GM18520 (cell line): ENCODE results near the gene HSD17B1.
"Not testable (repeated sequence)": the region's sequence is repeated elsewhere in the genome, so short reads cannot be mapped to it uniquely, and the experiment has no call there.

ENCODE experiments used
- ATAC-seq: cut with Tn5 transposase; IDR thresholded peaks from one replicate; pipeline ENCODE4 v1.9.1; 2021; ENCODE audit not compliant: unreplicated experiment

HSD17B1 gene

GRCh38 chr17:42552736-42553135, at the start of gene HSD17B1:
Gene HSD17B1, plus strand, starts transcription at chr17:42552923. Its CDS starts 11 bp downstream, at chr17:42552934.
- not testable (repeated sequence) for ATAC-seq

- ATAC-seq, result no peak
Observed at GRCh38 chr17:42502926-42503325, 49.8 kb upstream of the HSD17B1 start.

- ATAC-seq, result no peak
Observed at GRCh38 chr17:42507671-42508070, 45.1 kb upstream of the HSD17B1 start.

GRCh38 chr17:42508426-42509165, 44.1 kb upstream of the HSD17B1 start:
- no peak for ATAC-seq

GRCh38 chr17:42509409-42509808, 43.3 kb upstream of the HSD17B1 start:
- ATAC-seq, result no peak

- ATAC-seq, result no peak
Observed at GRCh38 chr17:42509841-42510240, 42.9 kb upstream of the HSD17B1 start.

- ATAC-seq, result no peak
Observed at GRCh38 chr17:42512246-42512645, 40.5 kb upstream of the HSD17B1 start.

GRCh38 chr17:42512733-42513251, 39.9 kb upstream of the HSD17B1 start:
- ATAC-seq, result peak; percentile 61

- ATAC-seq, result no peak
Observed at GRCh38 chr17:42513686-42514085, 39.0 kb upstream of the HSD17B1 start.

- no peak for ATAC-seq
Observed at GRCh38 chr17:42514279-42514678, 38.4 kb upstream of the HSD17B1 start.

GRCh38 chr17:42514867-42515266, 37.9 kb upstream of the HSD17B1 start:
- ATAC-seq, result no peak

- no peak for ATAC-seq
Observed at GRCh38 chr17:42517516-42517915, 35.2 kb upstream of the HSD17B1 start.

- ATAC-seq, result no peak
Observed at GRCh38 chr17:42518046-42518754, 34.5 kb upstream of the HSD17B1 start.

- no peak for ATAC-seq
Observed at GRCh38 chr17:42518755-42519545, 33.8 kb upstream of the HSD17B1 start.

- no peak for ATAC-seq
Observed at GRCh38 chr17:42519546-42520491, 32.9 kb upstream of the HSD17B1 start.

- no peak for ATAC-seq
Observed at GRCh38 chr17:42520540-42520951, 32.2 kb upstream of the HSD17B1 start.

- ATAC-seq, result no peak
Observed at GRCh38 chr17:42521036-42521435, 31.7 kb upstream of the HSD17B1 start.

GRCh38 chr17:42521666-42522262, 31.0 kb upstream of the HSD17B1 start:
- no peak for ATAC-seq

GRCh38 chr17:42522263-42522790, 30.4 kb upstream of the HSD17B1 start:
- ATAC-seq, result no peak
